Measurements from ENCODE around the gene AFF3.
"Not testable (repeated sequence)": the region's sequence is repeated elsewhere in the genome, so short reads cannot be mapped to it uniquely, and the experiment has no call there.

AFF3 gene

DNA sequence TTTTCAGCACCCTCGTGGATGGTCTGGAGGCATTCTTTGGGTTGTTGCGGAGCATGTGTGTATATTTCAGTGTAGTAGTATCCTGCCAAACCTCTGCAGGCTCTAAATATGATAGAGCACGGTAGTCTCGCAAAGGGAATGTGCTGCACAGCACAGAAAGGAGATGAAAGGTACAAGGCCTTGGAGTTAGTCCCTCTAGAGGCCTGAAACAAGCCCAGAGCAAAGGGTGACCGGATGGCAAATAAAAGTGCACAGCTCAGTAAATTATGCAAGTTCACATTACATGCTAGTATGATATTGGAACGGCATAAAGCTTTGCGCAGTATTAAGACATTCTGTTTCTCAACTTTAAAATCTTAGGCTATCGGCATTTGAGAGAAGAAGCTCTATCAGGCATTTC is 358.1 kb downstream of the AFF3 start:
- peak overlapping the region; percentile 67; the same call in 1 of the 2 replicates for H3K27ac ChIP-seq
- no peak for TF ChIP-seq CTCF (conservative IDR thresholded peaks at IDR 0.05)

DNA sequence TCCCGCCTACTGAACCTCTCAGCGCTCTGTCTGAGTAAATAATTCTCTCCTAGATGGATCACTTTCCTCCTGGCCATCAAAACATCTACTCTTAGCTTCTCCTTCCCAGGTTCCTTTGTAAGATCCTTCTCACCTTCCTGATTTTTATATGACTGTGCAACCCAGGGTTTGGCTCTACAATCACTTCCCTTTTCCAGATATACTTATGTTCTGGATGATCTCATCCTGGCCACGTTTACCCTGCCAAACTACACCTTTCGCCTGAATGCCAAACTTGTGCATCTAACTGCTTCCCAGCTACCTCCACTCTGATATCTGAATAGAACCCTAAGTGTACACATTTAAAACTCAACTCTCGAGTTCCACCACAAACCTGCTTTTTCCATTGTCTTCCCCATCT is 362.1 kb downstream of the AFF3 start:
- no peak for TF ChIP-seq CTCF (conservative IDR thresholded peaks at IDR 0.05)
- no peak overlapping the region; the same call in 1 of the 2 replicates for H3K27ac ChIP-seq

DNA sequence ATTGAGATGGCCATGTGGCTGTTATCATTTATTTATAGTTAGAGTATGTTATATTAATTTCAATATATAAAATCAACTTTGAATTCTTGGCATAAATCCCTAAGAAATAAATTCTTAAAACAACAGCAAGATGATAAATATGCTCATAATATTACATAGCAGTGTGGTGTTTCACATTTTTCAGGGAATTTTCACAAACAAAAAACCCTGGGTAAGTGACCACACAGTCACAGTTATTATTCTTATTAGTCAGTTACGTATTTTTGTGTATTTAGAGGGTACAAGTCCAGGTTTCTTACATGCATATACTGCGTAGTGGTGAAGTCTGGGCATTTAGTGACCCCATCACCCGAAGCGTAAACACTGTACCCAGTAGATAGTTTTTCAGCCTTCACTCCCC is 363.1 kb downstream of the AFF3 start:
- H3K27ac ChIP-seq: no peak overlapping the region
- TF ChIP-seq CTCF (conservative IDR thresholded peaks at IDR 0.05): no peak

- TF ChIP-seq CTCF (conservative IDR thresholded peaks at IDR 0.05): no peak
- no peak overlapping the region for H3K27ac ChIP-seq
Measured at GRCh38 chr2:99777656-99778290, 364.6 kb downstream of the AFF3 start.

- TF ChIP-seq CTCF (conservative IDR thresholded peaks at IDR 0.05): no peak
- no peak overlapping the region for H3K27ac ChIP-seq
Measured at GRCh38 chr2:99776906-99777646, 365.3 kb downstream of the AFF3 start.

GRCh38 chr2:99776206-99776905 is 366.0 kb downstream of the AFF3 start:
- H3K27ac ChIP-seq: no peak overlapping the region
- no peak for TF ChIP-seq CTCF (conservative IDR thresholded peaks at IDR 0.05)

GRCh38 chr2:99775585-99775984 is 366.8 kb downstream of the AFF3 start:
- no peak overlapping the region for H3K27ac ChIP-seq
- no peak for TF ChIP-seq CTCF (conservative IDR thresholded peaks at IDR 0.05)

- H3K27ac ChIP-seq: not testable (repeated sequence)
Measured at GRCh38 chr2:99773642-99774041, 368.7 kb downstream of the AFF3 start.

All from VCaP (cell line).